ENCODE data around the gene BTBD17. TPM values are rescaled to one million over a fixed set of nuclear protein-coding genes. Genes with fewer than 3 reads are reported as not detected.

The BTBD17 gene
- total and polyA plus RNA-seq, 2 of the 8 experiments (the other 6 are each of a cell fraction or from before 2014, with no cell fraction given), result 7.0 to 14.8 TPM

DNA sequence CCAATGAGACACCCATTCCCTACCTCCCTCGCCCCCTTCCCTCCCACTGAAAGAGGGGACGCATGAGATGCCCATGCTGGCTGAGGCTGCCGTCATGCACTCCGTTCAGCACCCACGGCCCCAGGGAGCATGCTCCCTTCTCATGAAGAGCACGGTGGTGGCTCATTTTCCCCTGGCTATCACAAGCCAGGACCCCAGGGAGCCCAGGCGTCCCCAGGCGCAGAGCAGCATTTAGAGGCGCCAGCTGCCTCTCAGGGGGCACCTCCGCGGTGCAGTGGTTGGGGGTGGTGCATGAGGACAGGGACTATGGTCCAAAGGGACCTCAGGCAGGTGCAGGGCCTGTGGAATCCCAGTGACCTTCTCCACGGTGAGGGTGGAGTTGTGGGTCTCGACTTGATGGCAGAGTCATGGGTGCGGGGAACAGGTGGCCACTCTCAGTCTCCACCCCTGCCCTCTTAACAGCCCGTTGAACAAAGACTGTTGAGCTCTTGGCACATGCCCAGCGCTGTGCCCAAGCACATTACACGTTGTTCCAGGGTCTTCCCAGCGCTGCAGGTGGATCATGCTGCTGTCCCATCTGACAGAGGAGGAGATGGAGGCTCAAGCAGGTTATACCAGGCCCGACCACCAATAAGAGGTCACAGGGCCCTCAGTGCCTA is 22.0 kb downstream of the BTBD17 start:
- 87% methylated on average over 19 of the region's 19 CpGs; no CpG with 5 or more reads in 1 of the 2 experiments for WGBS, 2 experiments (ENCODE audit: extremely low coverage in 1 of 2, insufficient coverage in 1 of 2, insufficient read length in 1 of 2, insufficient replicate concordance in 2 of 2, low coverage in 1 of 2, low lambda C conversion rate in 2 of 2, missing lambda C conversion rate in 1 of 2)
- ChIA-PET POLR2A (ENCODE audit: partially characterized antibody) (no interaction called here), CTCF (ENCODE audit: partially characterized antibody) (interaction anchor here (0.9 to 1.5 kb wide), 3 partner anchors 9 to 13 kb away, joined by 3 to 11 read pairs (median 3); no protein-coding TSS in a partner anchor)
- Histone ChIP-seq H3K56ac (replicated peaks; ENCODE audit: insufficient read length, low read depth, low read length) (no peak overlapping the region), H3K14ac (ENCODE audit: insufficient read length) (no peak overlapping the region), H3K9ac (replicated peaks in 1 of 4; ENCODE audit: extremely low read depth in 1 of 4, low read depth in 3 of 4, low read length in 3 of 4) (no peak overlapping the region), H2BK20ac (ENCODE audit: low read length) (0 out of 2 replicates have a peak overlapping the region, but pooled peaks have one; percentile 32), H3K4me1 (replicated peaks in 1 of 4; ENCODE audit: control insufficient read depth in 3 of 4, insufficient read depth in 4 of 4, low read length in 3 of 4) (peaks cover 0 to 16% (median 9%) of the 10 kb centered on the region in 4 experiments; a peak in 5 of 7 replicates), H3K79me1 (ENCODE audit: low read depth, low read length) (no peaks in the 10 kb centered on the region), H3K4me2 (ENCODE audit: insufficient read depth in 1 of 2, low read depth in 2 of 2, low read length in 2 of 2) (no peak overlapping the region), H3K4me3 (ENCODE audit: extremely low read depth in 1 of 4, insufficient read depth in 2 of 4, low read depth in 3 of 4, low read length in 4 of 4) (no peak overlapping the region), H4K91ac (replicated peaks; ENCODE audit: insufficient read length, low read length) (no peak overlapping the region), H4K20me1 (replicated peaks in 1 of 2; ENCODE audit: control insufficient read depth in 1 of 2, insufficient read depth in 2 of 2, low read length in 2 of 2) (no peaks in the 10 kb centered on the region), H3K27ac (ENCODE audit: low read depth, low read length) (no peak overlapping the region), H3K23ac (ENCODE audit: insufficient read length) (no peak overlapping the region), H2BK5ac (ENCODE audit: low read depth, low read length) (no peak overlapping the region), H3K36me3 (ENCODE audit: control insufficient read depth in 2 of 4, insufficient read depth in 4 of 4, low read length in 3 of 4) (no peaks in the 10 kb centered on the region), H3K27me3 (replicated peaks in 1 of 4; ENCODE audit: control insufficient read depth in 3 of 4, extremely low read depth in 1 of 4, insufficient read depth in 3 of 4, low read length in 3 of 4) (no peaks in the 10 kb centered on the region; a peak in 1 of 7 replicates), H3K9me3 (ENCODE audit: insufficient read depth in 2 of 2, low read depth in 1 of 2, low read length in 1 of 2) (peaks cover 0 to 5% of the 10 kb centered on the region in 2 experiments; a peak in 1 of 4 replicates), H2BK120ac (replicated peaks; ENCODE audit: low read depth, low read length) (no peak overlapping the region), H3K23me2 (ENCODE audit: low read depth, low read length) (no peaks in the 10 kb centered on the region), H3K79me2 (ENCODE audit: control insufficient read depth in 1 of 2, insufficient read depth in 2 of 2, low read length in 2 of 2) (no peaks in the 10 kb centered on the region), H4K8ac (ENCODE audit: extremely low read depth, insufficient read depth, low read length) (no peak overlapping the region), H3K18ac (ENCODE audit: extremely low read depth, low read length) (no peak overlapping the region), H2BK12ac (ENCODE audit: low read depth, low read length) (no peak overlapping the region), H4K5ac (ENCODE audit: insufficient read length, low read depth, low read length) (no peak overlapping the region), H2BK15ac (ENCODE audit: low read length) (no peak overlapping the region), H3K4ac (replicated peaks; ENCODE audit: insufficient read length, low read depth, low read length) (no peak overlapping the region), H2AFZ (ENCODE audit: low read length) (no peak overlapping the region), H2AK5ac (ENCODE audit: low read depth, low read length) (no peak overlapping the region)
- no peak for DNase-seq (ENCODE audit: low read depth in 1 of 2, low spot score in 2 of 2)
- FAIRE-seq, result no peak
- TF ChIP-seq SIX5 (IDR thresholded peaks at IDR 0.05; ENCODE audit: low read depth, low read length) (no peak), GTF2F1 (IDR thresholded peaks at IDR 0.05; ENCODE audit: borderline replicate concordance, low read depth, low read length) (no peak), POLR2AphosphoS5 (IDR thresholded peaks at IDR 0.05; ENCODE audit: low read depth, low read length) (no peak), EZH2 (IDR thresholded peaks at IDR 0.05; ENCODE audit: low read depth, low read length, severe bottlenecking) (no peak), SUZ12 (IDR thresholded peaks at IDR 0.05; ENCODE audit: low read length) (no peak), TAF7 (optimal IDR thresholded peaks at IDR 0.05; ENCODE audit: borderline replicate concordance, low read depth, low read length) (no peak), TBP (IDR thresholded peaks at IDR 0.05; ENCODE audit: low read depth, low read length) (no peak), SP4 (IDR thresholded peaks at IDR 0.05; ENCODE audit: low read length) (no peak), SRF (IDR thresholded peaks at IDR 0.05; ENCODE audit: low read depth, low read length) (no peak), BRCA1 (IDR thresholded peaks at IDR 0.05; ENCODE audit: low read depth, low read length) (no peak)
- TF ChIP-seq, protein P1, sequence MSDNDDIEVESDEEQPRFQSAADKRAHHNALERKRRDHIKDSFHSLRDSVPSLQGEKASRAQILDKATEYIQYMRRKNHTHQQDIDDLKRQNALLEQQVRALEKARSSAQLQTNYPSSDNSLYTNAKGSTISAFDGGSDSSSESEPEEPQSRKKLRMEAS (IDR thresholded peaks at IDR 0.05), result no peak
- TF ChIP-seq, protein P2, sequence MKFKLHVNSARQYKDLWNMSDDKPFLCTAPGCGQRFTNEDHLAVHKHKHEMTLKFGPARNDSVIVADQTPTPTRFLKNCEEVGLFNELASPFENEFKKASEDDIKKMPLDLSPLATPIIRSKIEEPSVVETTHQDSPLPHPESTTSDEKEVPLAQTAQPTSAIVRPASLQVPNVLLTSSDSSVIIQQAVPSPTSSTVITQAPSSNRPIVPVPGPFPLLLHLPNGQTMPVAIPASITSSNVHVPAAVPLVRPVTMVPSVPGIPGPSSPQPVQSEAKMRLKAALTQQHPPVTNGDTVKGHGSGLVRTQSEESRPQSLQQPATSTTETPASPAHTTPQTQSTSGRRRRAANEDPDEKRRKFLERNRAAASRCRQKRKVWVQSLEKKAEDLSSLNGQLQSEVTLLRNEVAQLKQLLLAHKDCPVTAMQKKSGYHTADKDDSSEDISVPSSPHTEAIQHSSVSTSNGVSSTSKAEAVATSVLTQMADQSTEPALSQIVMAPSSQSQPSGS (IDR thresholded peaks at IDR 0.05; ENCODE audit: low read length), result no peak
